GM12873 (cell line): ENCODE results near the gene FAM136A.

Experiments used
- TF ChIP-seq, protein P1 (sequence below): IDR thresholded peaks from 2 replicates; pipeline ENCODE4 v1.5.1; 2012; ENCODE audit warnings: low read depth, mild to moderate bottlenecking, moderate library complexity, low read length, control low read depth; ENCODE audit not compliant: insufficient read depth; ENCODE audit errors: missing control alignments

FAM136A gene

GRCh38 chr2:70301344-70302194 lies at the start of gene FAM136A:
Gene FAM136A (minus strand): TSS chr2:70302067. CDS start chr2:70302011, 56 bp downstream.
- TF ChIP-seq, protein P1, sequence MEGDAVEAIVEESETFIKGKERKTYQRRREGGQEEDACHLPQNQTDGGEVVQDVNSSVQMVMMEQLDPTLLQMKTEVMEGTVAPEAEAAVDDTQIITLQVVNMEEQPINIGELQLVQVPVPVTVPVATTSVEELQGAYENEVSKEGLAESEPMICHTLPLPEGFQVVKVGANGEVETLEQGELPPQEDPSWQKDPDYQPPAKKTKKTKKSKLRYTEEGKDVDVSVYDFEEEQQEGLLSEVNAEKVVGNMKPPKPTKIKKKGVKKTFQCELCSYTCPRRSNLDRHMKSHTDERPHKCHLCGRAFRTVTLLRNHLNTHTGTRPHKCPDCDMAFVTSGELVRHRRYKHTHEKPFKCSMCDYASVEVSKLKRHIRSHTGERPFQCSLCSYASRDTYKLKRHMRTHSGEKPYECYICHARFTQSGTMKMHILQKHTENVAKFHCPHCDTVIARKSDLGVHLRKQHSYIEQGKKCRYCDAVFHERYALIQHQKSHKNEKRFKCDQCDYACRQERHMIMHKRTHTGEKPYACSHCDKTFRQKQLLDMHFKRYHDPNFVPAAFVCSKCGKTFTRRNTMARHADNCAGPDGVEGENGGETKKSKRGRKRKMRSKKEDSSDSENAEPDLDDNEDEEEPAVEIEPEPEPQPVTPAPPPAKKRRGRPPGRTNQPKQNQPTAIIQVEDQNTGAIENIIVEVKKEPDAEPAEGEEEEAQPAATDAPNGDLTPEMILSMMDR, result peak; percentile 87

DNA sequence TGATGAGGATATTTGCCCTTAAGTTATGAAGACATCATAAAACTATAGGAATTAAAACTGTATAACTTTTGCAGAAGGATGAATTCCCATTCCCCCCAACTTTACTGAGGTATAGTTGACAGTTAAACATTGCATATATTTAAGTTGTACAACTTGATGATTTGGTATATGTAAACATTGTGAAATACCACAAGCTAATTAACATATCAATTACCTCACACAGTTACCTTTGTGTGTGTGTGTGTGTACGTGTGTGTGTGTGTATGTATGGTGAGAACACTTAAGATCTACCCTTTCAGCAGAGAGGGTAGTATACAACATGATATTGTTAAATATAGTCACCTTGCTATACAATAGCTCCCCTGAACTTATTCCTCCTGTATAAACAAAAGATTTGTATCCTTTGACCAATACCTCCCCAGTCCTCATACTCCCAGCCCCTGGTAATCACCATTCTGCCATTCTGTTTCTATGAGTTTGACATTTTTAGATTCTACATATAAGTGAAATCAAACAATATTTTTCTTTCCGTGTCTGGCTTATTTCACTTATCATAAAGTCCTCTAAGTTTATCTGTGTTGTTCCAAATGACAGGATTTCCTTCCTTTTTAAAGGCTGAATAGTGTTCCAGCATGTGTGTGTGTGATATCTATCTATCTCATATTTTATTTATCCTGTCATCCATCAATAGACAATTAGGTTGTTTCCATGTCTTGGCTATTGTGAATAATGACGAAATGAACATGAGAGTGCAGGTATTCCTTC lies 48.2 kb upstream of the FAM136A start:
- TF ChIP-seq, protein P1, result no peak

DNA sequence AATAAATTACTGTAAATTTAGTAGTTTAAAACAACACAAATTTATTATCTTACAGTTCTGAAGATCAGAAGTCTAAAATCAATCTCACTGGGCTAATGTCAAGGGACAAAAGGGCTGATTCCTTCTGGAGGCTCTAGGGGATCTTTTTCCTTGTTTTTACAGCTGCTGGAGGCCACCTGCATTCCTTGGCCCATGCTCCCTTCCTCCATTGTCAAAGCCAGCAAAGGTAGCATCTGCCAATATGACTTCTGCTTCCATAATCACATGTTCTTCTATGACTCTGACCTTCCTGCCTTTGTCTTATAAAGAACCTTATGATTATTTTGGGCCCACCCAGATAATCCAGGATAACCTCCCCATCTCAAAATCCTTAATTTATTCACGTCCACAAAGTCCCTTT lies 46.0 kb upstream of the FAM136A start:
- TF ChIP-seq, protein P1, result no peak

- TF ChIP-seq, protein P1, result no peak
Observed at GRCh38 chr2:70344195-70344594, 42.3 kb upstream of the FAM136A start.

DNA sequence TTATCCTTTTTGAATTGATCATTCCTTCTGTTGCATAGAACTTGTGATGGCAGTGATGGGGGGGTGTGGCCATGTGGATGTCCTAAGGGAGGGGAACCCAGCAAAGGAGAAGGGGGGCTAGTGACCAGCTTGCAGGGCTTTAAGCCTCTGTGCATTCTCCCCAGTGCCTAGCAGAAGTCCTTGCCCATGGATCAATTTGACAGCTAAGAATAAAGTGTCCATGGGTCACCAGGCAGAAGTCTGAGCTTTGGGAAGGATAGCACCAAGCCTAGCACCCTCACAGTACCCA lies 39.6 kb upstream of the FAM136A start:
- TF ChIP-seq, protein P1, result no peak

DNA sequence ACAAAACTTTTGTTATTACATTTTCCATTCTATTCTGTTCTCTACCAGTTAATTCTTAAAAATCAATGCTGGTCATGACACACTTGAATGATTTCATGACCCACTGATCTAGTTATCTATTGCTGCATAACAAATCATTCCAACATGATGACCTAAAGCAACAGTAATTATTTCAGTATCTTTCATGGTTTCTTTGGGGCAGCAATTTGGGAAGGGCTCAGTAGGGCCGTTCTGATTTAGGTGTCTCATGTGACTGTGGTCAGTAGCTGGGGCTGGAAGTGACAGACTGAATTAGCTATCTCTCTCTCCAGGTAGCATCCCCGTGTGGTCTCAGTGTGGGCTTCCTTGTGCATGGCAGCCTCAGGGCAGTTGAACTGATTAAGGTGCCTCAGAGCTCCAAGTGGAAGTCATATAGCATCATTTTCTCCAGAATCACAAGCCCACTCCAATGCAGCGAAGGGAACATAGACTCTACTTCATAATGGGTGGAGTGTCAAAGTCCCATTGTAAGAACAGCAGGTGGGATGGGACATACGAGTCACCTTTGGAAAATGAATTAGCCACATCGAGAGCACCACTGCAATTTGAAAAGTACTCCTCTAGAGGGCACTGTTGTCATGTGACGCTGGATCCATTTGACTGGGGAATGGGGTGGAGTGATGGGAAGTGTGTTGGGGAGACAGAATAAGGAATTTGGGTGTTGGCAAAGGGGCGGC lies 39.1 kb upstream of the FAM136A start:
- TF ChIP-seq, protein P1, result peak; percentile 87

DNA sequence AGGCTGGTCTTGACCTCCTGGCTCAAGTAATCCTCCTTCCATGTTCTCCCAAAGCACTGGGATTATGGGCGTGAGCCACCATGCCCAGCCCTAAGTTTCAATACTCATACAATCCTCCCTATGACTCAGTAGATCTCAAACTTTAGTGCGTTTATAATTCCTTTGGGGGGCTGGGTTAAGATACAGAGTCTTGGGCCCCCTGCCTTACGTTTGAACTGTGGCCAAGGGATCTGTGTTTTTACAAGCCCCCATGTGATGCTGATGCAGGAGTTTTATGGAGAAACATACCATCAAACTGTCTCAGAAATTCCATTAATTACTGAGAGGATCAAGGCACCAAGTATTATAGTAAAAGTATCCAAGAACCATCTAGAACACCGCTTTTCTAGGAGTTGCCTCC lies 38.2 kb upstream of the FAM136A start:
- TF ChIP-seq, protein P1, result no peak
